Gastroesophageal sphincter (tissue), 4 donors: ENCODE results near the gene CTNNA3. TPM values are rescaled to one million over a fixed set of nuclear protein-coding genes. Genes with fewer than 3 reads are reported as not detected.

Experiments used
- ATAC-seq: fragments of 150-250 bp; one replicate; pipeline ENCODE4 v1.9.1; 2016; ENCODE audit warnings: mild to moderate bottlenecking, moderate library complexity
- H3K27ac ChIP-seq, 4 donors: fragments of 200-600 bp; sonication (generic) in 3 of 4; 1 replicate in 3 of 4; 2 replicates in 1 of 4; pipeline ENCODE4 v1.5.1; 2016 to 2019
- H3K27me3 ChIP-seq: fragments of 200-600 bp; sonication (generic); one replicate; pipeline ENCODE4 v1.5.1; 2019
- H3K36me3 ChIP-seq, 2 donors: fragments of 200-600 bp; sonication (generic); one replicate each; pipeline ENCODE4 v1.5.1; 2019; ENCODE audit warnings: control low read depth in 1 of 2
- H3K4me1 ChIP-seq, 3 donors: fragments of 200-600 bp; sonication (generic); 1 replicate in 2 of 3; 2 replicates in 1 of 3; pipeline ENCODE4 v1.5.1; 2016 to 2019; ENCODE audit warnings: control low read depth in 2 of 3
- H3K4me3 ChIP-seq, 2 donors: fragments of 200-600 bp; sonication (generic); one replicate each; pipeline ENCODE4 v1.5.1; 2019; ENCODE audit warnings: mild to moderate bottlenecking in 1 of 2, moderate library complexity in 1 of 2
- H3K9me3 ChIP-seq, 3 donors: fragments of 200-600 bp; sonication (generic); one replicate each; pipeline ENCODE4 v1.5.1; 2017 to 2019; ENCODE audit warnings: control low read depth in 2 of 3
- CTCF ChIP-seq, 4 experiments: fragments of 200-600 bp in 2 of 4; fragments of 450-650 bp in 2 of 4; sonication (generic) in 1 of 4; IDR thresholded peaks; one replicate each; pipeline ENCODE4 v1.5.1; 2017 to 2019; ENCODE audit warnings: antibody characterized with exemption in 4 of 4, mild to moderate bottlenecking in 2 of 4, moderate library complexity in 2 of 4
- EP300 ChIP-seq: sonication (generic); formaldehyde crosslinking; IDR thresholded peaks from one replicate; pipeline ENCODE4 v1.6.1; 2017; ENCODE audit warnings: antibody characterized with exemption, mild to moderate bottlenecking
- POLR2A ChIP-seq, 2 donors: fragments of 450-650 bp; IDR thresholded peaks; one replicate each; pipeline ENCODE4 v1.6.1; 2017; ENCODE audit warnings: antibody characterized with exemption in 2 of 2, mild to moderate bottlenecking in 2 of 2, moderate library complexity in 1 of 2
- POLR2AphosphoS5 ChIP-seq: sonication (generic); formaldehyde crosslinking; IDR thresholded peaks from one replicate; pipeline ENCODE4 v1.6.1; 2017; ENCODE audit warnings: antibody characterized with exemption
- WGBS, 2 donors: methylation state at CpG; one replicate each; pipeline ENCODE4 v1.1.5; 2018; ENCODE audit warnings: low coverage in 1 of 2; 5-methylcytosine and 5-hydroxymethylcytosine counted together
- total RNA-seq, 4 donors: library from RNA; depleted of rRNA; stranded (reverse); fragments of >200 nt; gene quantifications; one replicate each; pipeline ENCODE4 v1.1.0, GENCODE V29; 2016

CTNNA3 gene
- total RNA-seq, 4 donors from 2014 or later: 5.1 to 22.0 (median 13.8) TPM

GRCh38 chr10:67262675-67263074 is 433.3 kb downstream of the CTNNA3 start:
- WGBS, 2 donors: 69% methylated on average over 2 to 4 of the region's 4 CpGs
- no peak for ATAC-seq
- TF ChIP-seq EP300 (no peak), POLR2AphosphoS5 (no peak), POLR2A (IDR thresholded peaks at IDR 0.05) (no peak), CTCF (IDR thresholded peaks at IDR 0.05) (no peak)
- no peaks in the 10 kb centered on the region for H3K36me3 ChIP-seq
- no peak overlapping the region for H3K4me3 ChIP-seq
- H3K9me3 ChIP-seq: no peaks in the 10 kb centered on the region
- H3K27ac ChIP-seq: no peak overlapping the region
- H3K27me3 ChIP-seq: no peaks in the 10 kb centered on the region
- no peaks in the 10 kb centered on the region for H3K4me1 ChIP-seq

GRCh38 chr10:67261300-67261797 is 434.6 kb downstream of the CTNNA3 start:
- Histone ChIP-seq H3K27me3 (no peaks in the 10 kb centered on the region), H3K27ac (no peak overlapping the region), H3K4me1 (no peaks in the 10 kb centered on the region), H3K4me3 (no peak overlapping the region), H3K36me3 (no peaks in the 10 kb centered on the region), H3K9me3 (no peaks in the 10 kb centered on the region)
- ATAC-seq: no peak
- 75 to 91% methylated on average over 3 of the region's 3 CpGs for WGBS, 2 donors
- TF ChIP-seq POLR2A (IDR thresholded peaks at IDR 0.05) (no peak), POLR2AphosphoS5 (no peak), EP300 (no peak), CTCF (IDR thresholded peaks at IDR 0.05) (no peak)

GRCh38 chr10:67259319-67259929 is 436.6 kb downstream of the CTNNA3 start:
- Histone ChIP-seq H3K9me3 (no peaks in the 10 kb centered on the region), H3K4me1 (no peaks in the 10 kb centered on the region), H3K4me3 (no peak overlapping the region), H3K36me3 (no peaks in the 10 kb centered on the region), H3K27ac (no peak overlapping the region), H3K27me3 (no peaks in the 10 kb centered on the region)
- 94% methylated on average over 3 to 4 of the region's 4 CpGs for WGBS, 2 donors
- TF ChIP-seq POLR2AphosphoS5: no peak
- no peak for TF ChIP-seq EP300
- TF ChIP-seq CTCF (IDR thresholded peaks at IDR 0.05): no peak
- no peak for TF ChIP-seq POLR2A (IDR thresholded peaks at IDR 0.05)
- no peak for ATAC-seq

- Histone ChIP-seq H3K4me3 (no peak overlapping the region), H3K27me3 (no peaks in the 10 kb centered on the region), H3K9me3 (no peaks in the 10 kb centered on the region), H3K27ac (no peak overlapping the region), H3K36me3 (no peaks in the 10 kb centered on the region), H3K4me1 (no peaks in the 10 kb centered on the region)
- WGBS, 2 donors: 71% methylated on average over 2 to 4 of the region's 4 CpGs
- TF ChIP-seq POLR2A (IDR thresholded peaks at IDR 0.05) (no peak), POLR2AphosphoS5 (no peak), CTCF (IDR thresholded peaks at IDR 0.05) (no peak), EP300 (no peak)
- ATAC-seq: no peak
These were observed 438.4 kb downstream of the CTNNA3 start for GRCh38 chr10:67257427-67258144.

GRCh38 chr10:67257018-67257417 is 439.0 kb downstream of the CTNNA3 start:
- H3K4me3 ChIP-seq: no peak overlapping the region
- TF ChIP-seq CTCF (IDR thresholded peaks at IDR 0.05) (no peak), EP300 (no peak), POLR2AphosphoS5 (no peak), POLR2A (IDR thresholded peaks at IDR 0.05) (no peak)
- 45 to 53% methylated on average over 2 of the region's 2 CpGs for WGBS, 2 donors
- no peaks in the 10 kb centered on the region for H3K36me3 ChIP-seq
- no peaks in the 10 kb centered on the region for H3K27me3 ChIP-seq
- H3K27ac ChIP-seq: no peak overlapping the region
- no peak for ATAC-seq
- no peaks in the 10 kb centered on the region for H3K9me3 ChIP-seq
- H3K4me1 ChIP-seq: no peaks in the 10 kb centered on the region
